WI38 (cell line): ENCODE measurements around the gene AGTRAP.

ENCODE experiments used
- H3K4me3 ChIP-seq: 2 replicates; pipeline ENCODE4 v1.5.1; 2011; ENCODE audit warnings: low read depth, mild to moderate bottlenecking, control low read depth, low read length
- CTCF ChIP-seq: IDR thresholded peaks from 2 replicates; pipeline ENCODE4 v1.5.1; 2012; ENCODE audit warnings: low read depth, mild to moderate bottlenecking, control low read depth, low read length

The AGTRAP gene

GRCh38 chr1:11779715-11780379 lies 43.9 kb downstream of the AGTRAP start:
- no peak for TF ChIP-seq CTCF
- no peak overlapping the region for H3K4me3 ChIP-seq

- no peak for TF ChIP-seq CTCF
Measured at GRCh38 chr1:11780380-11781147, 44.6 kb downstream of the AGTRAP start.

GRCh38 chr1:11781297-11781696 lies 45.4 kb downstream of the AGTRAP start:
- no peak overlapping the region for H3K4me3 ChIP-seq
- no peak for TF ChIP-seq CTCF

More at GRCh38 chr1:11780380-11781147, 44.6 kb downstream of the AGTRAP start:
- no peak overlapping the region for H3K4me3 ChIP-seq

GRCh38 chr1:11782127-11782708 lies 46.3 kb downstream of the AGTRAP start:
- no peak overlapping the region for H3K4me3 ChIP-seq
- no peak for TF ChIP-seq CTCF

GRCh38 chr1:11783556-11783955 lies 47.6 kb downstream of the AGTRAP start:
- H3K4me3 ChIP-seq, result no peak overlapping the region
- TF ChIP-seq CTCF, result no peak

- no peak overlapping the region for H3K4me3 ChIP-seq
- no peak for TF ChIP-seq CTCF
Measured at GRCh38 chr1:11784256-11784992, 48.5 kb downstream of the AGTRAP start.
